ENCODE data around the gene CUX1.
"Not testable (repeated sequence)": the region's sequence is repeated elsewhere in the genome, so short reads cannot be mapped to it uniquely, and the experiment has no call there.

The CUX1 gene

GRCh38 chr7:102119925-102120324 is 302.5 kb downstream of the CUX1 start:
- DNase-seq = no peak

DNA sequence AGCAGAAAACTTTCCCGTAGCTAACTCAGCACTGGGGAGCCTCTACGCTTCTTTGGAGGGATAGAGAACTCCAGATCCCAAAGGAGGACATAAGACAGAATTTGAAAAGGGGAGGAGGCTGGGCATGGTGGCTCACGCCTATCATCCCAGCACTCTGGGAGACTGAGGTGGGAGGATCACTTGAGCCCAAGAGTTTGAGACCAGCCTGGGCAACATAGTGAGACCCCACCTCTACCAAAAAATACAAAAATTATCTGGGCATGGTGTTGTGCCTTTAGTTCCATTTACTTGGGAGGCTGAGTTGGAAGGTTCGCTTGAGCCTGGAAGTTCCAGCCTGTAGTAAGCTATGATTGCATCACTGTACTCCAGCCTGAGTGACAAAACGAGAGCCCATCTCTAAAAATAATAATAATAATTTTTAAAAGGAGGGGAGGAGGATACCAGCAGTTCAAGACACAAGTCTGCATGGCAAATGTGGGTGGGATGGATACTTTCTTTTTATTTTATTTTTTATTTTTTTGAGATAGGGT is 303.3 kb downstream of the CUX1 start:
- DNase-seq = no peak

DNA sequence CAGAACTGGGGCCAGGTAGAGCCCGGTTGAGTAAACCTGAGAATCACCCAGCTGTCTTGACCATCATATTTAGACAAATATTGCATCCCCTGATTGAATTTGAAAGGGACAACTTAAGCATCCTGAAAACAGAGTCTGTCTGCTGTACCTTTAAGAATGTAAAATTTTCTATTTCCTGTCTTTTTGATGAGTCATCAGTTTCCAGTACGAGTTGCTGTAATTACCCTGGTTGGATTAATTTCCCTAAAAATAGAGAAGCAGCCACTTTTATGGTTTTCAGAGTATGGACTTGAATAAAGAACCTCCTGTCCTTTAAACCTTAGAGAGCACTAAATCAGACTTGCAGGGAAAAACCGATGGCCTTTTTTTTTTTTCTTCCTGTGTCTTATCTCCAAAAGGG is 304.6 kb downstream of the CUX1 start:
- no peak for DNase-seq

GRCh38 chr7:102125127-102125596 is 307.7 kb downstream of the CUX1 start:
- no peak for DNase-seq

GRCh38 chr7:102128303-102128702 is 310.9 kb downstream of the CUX1 start:
- DNase-seq = no peak

GRCh38 chr7:102129636-102130370 is 312.4 kb downstream of the CUX1 start:
- DNase-seq = no peak

DNA sequence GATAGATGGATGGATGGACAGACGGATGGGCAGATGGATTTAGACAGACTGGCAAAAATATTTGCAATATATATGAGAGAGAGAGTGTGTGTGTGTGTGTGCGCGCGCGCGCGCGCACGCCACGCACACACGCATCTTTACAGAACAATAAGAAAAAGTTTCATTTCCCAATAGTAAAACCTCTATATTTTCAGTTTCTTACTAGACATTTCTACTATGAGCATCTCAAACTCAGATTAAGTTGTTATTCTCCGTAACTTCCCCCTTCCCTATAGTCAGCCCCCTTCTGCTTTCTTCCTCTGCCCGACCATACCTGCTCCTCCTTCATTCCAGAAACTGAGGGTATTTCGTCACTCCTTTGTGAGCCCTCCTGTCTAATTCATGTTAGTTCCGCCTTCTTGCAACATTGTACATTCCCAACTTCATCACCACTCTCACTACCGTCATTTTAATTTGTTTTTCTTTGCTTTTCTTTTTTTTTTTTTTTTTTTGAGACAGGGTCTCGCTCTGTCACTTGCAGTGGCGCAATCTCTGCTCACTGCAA is 314.9 kb downstream of the CUX1 start:
- DNase-seq = no peak

DNA sequence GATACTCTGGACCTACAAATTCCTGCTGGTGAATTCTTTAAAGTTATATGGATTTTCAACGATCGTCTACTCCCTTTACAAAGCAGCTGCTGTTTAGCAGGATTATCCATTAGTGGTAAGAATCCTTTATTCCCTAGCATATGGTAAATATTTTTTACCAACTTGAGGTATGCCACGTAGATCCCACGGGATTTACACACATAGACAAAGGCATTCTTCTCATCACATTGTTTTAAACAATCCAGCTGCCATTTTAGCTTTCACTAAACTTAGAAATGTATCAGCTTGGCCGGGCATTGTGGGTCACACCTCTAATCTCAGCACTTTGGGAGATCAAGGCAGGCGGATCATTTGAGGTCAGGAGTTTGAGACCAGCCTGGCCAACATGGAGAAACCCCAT is 321.2 kb downstream of the CUX1 start:
- DNase-seq = no peak

DNA sequence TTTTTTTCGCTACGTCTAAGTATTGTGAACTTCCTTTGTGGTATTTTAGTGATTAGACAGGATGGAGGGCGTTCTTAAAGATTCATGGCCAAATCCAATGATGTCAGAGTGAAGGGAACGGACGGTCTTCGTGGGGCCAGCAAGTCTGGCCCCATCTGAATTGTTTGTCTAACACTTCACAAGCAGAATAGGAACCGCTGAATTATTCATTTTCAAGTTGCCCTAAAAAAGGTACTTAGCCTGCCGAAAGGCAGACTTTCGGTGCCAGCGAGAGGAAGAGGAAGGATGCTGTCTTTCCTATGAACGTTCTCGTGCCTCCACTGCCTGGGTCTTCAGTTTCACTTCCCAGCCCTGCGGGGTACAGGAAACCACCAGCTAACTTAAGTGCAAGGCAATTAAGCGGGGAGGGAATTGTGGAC is 323.5 kb downstream of the CUX1 start:
- DNase-seq = no peak

GRCh38 chr7:102142433-102142832 is 325.0 kb downstream of the CUX1 start:
- not testable (repeated sequence) for DNase-seq

- no peak for DNase-seq
Observed at GRCh38 chr7:102146122-102146521, 328.7 kb downstream of the CUX1 start.

GRCh38 chr7:102147008-102147407 is 329.6 kb downstream of the CUX1 start:
- DNase-seq = no peak

GRCh38 chr7:102148799-102149198 is 331.4 kb downstream of the CUX1 start:
- DNase-seq = no peak

DNA sequence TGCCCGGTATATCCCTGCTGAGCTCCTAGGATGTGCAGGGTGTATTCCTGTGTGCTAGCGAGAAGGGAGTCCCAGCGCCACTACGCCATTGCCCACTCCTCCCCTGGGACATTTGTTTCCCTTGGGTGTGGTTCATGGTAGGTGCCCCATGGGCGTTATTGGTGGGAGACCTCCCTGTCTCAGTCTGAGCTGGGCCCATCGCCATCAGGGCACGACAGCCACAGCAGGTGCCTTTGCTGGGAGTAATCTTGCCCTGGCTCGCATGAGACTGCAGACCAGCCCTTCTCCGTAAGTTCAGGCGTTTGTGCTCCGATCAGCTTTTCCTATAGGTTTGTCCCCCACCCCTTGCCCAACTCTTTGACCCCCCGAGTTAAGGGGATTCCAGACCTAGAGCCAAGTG is 332.0 kb downstream of the CUX1 start:
- no peak for DNase-seq

DNA sequence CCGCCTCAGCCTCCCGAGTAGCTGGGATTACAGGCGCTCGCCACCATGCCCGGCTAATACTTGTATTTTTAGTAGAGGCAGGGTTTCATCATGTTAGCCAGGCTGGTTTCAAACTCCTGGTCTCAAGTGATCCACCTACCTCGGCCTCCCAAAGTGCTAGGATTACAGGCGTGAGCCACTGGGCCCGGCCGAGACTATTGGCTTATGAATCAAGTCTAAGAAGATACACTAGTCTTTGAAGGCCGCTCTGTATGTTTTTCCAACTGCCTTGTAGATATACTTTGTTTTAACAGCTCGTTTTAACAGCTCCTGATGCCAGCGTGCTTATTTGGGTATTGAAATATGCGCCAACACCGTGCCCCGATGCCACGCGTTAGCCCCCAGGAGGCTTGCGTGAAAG is 332.8 kb downstream of the CUX1 start:
- no peak for DNase-seq

- DNase-seq = no peak
Observed at GRCh38 chr7:102152672-102153598, 335.5 kb downstream of the CUX1 start.

GRCh38 chr7:102153599-102153946 is 336.1 kb downstream of the CUX1 start:
- DNase-seq = no peak

DNA sequence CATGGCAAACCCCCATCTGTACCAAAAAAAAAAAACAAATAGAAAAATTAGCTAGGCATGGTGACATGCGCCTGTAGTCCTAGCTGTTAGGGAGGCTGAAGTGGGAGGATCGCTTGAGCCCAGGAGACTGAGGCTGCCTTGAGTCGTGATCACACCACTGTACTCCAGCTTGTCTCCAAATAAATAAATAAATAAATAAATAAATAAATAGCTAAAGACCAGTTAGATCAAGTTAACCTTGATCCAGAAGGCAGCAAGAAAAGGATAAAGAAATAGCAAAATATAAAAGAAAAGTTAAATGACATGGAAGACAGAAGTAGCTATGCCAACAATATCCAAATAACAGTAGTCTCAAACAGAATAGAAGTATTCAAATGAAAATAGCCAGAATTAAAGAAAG is 337.0 kb downstream of the CUX1 start:
- no peak for DNase-seq

DNA sequence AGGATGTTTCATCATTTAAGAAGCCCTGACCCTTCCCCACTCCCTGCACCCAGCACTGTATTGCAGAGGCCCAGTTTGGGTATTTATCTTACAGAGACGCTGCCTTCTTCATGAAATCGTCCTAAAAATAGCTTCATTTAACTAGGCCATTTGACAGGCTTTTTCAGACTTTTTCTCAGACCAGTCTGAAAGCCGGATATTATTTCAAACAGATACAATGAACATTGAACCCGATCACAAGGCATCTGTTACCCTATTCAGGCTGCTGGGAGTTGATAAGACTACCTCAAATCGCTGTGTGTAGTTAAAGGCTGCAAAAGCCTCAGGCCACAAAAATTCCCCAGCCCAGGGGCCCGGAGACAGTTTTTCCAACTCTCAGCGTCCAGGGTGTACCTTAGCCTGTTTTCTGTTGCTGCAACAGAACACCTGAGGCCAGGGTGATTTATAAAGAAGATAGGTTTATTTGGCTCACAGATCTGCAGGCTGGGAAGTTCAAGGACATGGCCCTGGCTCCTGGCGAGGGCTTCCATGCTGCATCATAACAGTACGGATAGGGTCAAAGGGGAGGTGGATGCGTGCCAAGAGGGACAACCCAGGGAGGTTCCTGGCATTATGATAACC is 338.5 kb downstream of the CUX1 start:
- DNase-seq = no peak

DNA sequence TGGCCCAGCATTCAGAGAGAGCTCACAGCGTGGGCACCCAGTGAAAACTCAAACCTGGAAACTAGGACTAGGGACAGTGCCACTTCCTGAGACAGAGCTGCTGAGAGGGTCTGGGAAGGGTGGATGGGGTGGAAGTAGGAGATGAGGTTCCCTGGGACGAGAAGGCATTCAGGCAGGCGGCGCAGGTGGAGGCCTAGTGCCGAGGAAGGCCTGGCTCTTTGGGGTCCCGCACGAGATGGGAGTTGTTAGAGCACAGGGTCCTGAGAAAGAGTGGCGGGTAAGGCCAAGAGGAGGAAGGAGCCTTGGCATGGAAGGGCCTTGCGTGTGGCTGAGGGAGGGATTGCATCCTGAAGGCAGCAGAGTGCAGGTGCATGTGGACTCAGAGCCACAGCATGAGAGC is 339.4 kb downstream of the CUX1 start:
- no peak for DNase-seq

GRCh38 chr7:102165136-102165535 is 347.7 kb downstream of the CUX1 start:
- no peak for DNase-seq

GRCh38 chr7:102167254-102167653 is 349.8 kb downstream of the CUX1 start:
- DNase-seq = no peak
